Amygdala (tissue), 56 donors: Measurements from ENCODE around the gene UMODL1.

Source experiments
- DNase-seq, 56 donors: peaks; one replicate each; lab custom pipeline; 2025; lab: John Stamatoyannopoulos, UW

UMODL1 gene

GRCh38 chr21:42123219-42123908, 52.2 kb downstream of the UMODL1 start:
- no peak for DNase-seq

DNA sequence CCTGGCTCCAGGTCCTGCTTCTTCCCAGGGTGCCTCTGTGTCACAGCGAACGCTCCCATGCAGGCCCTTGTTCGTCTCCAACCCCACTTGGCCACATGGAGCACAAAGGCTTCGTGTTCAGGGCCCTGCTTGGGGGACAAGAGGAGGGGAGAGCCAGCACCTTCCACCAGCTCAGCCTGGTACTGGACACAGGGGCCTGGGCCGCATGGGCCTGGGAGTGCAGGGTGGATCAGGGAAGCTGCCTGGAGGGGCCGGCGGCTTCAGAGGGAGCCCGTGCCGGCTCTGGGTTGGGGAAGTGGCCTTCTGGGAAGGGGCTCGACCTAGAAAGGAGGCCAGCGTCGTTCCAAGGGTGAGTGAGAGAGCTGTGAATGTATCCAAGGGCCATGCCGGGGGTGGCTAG, 53.0 kb downstream of the UMODL1 start:
- DNase-seq = no peak

DNA sequence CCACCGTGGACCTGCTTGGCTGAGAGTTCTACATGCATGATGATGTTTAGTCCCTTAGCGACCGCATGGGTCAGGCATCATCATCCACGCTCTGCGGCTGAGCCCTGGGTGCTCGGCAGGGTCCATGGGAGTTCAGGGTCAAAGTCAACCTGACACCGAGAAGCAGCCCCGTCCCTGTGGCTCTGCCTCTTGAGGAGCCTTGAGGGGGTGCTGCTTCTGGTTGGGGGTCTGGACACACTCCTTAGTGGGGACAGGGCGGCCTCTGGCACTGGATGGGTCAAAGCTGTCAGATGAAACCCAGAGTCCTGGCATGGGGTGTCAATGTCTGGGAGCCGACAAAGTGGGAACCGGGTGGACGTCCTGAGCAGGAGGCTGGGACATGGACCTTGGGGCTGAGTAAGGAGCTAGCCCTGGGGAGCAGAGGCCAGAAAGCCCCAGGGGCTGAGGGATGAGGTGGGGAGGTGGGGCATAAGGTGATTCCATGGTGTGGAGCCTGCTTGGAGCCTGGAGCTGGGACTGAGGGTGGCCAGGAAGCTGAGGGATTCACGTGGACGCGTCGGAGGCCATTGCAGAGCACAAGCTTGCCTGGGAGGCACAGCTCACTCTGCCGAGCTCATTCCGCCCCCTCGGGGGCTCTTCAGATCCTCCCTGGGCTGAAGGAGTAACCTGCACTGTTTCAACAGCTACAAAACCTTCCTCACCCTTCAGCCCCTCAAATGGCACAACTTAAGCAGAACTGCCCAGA, 53.9 kb downstream of the UMODL1 start:
- DNase-seq = no peak

DNA sequence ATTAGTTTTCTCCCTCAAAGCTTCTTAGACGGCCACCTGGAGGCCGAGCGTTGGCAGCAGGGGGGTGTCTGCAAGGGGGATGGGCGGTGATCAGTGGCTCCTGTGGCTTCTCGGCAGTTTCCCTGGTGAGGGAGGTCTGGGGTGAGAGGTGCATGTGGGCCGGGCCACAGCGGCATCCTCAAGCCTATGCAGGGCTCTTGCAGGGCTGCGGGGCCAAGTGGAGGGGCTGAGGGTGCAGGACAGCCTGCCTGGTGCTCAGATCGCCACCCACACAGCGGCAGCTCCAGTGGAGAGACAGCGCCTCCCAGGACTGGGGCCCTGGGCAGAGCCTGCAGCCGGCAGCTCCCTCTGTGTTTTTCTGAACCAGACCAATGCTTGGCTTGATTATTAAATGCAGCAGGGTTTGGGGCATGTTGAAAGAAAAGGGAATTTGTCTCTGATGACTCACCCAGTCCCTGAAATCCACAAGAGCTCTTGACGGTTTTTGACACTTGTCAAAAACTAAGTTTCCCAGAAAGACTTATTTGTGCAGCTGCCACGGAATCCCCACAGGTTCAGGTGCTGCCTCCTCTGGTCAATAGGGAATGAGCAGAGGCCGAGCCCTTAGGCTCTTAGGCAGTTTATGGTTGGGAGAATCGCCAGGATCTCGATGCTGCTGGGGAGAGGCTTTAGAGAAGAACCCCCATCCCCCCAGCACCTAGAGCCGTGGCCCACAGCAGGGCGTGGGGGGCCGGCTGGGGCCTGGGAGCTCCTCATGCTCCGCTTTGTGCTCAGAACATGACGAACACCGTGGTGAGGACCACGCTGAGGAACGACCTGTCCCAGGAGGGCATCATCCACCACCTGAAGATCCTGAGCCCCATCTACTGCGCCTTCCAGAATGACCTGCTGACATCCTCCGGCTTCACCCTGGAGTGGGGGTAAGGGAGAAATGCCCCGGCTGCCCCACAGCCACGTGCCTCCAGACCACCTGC, 54.7 kb downstream of the UMODL1 start:
- no peak for DNase-seq

DNA sequence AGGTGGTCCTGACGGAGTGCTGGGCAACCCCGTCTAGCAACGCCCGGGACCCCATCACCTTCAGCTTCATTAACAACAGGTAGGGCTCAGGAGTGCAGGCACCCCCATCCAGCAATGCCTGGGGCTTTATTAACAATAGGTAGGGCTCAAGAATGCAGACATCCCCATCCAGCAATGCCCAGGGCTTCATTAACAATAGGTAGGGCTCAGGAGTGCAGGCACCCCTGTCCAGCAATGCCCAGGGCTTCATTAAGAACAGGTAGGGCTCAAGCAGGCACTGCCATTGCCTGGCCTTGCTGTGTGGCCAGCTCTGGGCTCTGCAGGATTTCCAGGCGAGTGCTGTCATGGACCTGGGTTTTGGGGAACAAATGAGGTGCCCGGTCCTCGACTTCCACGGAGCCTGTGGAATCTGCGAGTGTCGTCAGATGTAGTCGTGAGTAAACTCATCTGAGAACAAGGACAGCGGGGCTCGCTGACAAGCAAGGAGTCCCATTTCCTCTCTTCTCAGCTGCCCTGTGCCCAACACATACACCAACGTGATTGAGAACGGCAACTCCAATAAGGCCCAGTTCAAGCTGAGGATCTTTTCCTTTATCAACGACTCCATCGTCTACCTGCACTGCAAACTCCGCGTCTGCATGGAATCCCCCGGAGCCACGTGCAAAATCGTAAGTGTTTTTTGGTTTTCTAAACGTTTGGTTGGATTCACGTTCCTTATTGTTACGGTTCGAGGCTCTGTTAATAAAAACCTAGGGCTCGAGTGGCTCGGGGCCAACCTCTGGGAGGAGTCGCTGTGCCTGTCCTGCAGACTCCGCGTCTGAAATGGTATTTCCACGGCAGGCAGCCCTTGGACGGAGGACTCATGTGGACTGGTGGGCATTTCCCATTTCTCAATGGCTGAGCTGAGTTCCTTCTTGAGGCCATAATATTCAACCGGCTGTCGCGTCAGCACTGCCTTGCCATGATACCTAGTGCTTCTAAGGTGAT, 56.3 kb downstream of the UMODL1 start:
- no peak for DNase-seq

- no peak for DNase-seq
Measured at GRCh38 chr21:42129300-42130266, 58.5 kb downstream of the UMODL1 start.

DNA sequence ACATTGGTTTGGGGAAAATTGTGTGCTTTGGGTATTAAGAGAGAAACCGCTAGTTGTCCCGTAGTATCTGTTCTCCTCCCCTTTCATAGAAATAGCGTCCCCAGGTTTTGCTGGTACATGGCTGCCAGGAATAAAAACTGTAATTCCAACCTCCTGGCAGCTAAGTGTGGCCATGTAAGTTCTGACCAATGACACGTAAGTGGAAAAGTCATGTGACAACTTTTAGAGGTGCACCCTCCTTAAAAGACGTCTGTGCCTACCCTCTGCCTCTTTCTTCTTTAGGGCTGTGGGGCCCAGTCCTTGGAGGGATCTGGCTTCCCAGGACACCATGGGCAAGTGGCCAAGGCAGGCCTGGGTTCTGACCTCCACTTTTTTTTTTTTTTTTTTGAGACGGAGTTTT, 59.3 kb downstream of the UMODL1 start:
- no peak for DNase-seq

DNA sequence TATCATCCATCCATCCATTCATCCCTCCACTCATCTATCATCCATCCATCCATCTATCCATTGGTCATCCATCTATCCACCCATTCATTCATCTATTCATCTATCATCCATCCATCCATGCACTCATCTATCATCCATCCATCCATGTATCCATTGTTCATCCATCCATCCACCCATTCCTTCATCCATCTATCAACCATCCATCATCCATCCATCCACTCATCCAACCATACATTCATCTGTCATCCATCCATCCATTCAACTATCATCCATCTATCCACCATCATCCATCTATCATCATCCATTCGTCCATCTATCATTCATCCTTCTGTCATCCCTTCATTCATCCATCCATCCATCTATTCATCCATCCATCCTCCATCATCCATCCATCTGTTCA, 61.1 kb downstream of the UMODL1 start:
- DNase-seq = no peak

DNA sequence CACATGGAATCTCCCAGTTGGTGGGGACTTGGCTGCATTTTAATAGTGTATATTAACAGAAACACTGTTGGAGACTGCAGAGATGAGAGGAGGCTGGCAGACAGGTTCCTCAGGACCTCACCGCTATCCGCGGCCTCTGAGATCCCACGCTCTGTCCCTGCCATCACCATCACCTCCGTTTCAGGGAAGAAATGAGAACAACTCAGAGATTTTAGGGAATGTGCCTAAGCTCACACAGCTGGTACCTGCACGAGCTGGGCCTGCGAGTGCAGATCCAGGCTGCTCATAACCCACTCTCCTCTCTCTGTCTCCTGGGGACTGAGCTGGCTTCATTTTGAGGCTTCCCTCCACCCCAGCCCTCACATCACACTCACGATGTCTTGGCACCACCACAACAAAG, 62.0 kb downstream of the UMODL1 start:
- DNase-seq = no peak

DNA sequence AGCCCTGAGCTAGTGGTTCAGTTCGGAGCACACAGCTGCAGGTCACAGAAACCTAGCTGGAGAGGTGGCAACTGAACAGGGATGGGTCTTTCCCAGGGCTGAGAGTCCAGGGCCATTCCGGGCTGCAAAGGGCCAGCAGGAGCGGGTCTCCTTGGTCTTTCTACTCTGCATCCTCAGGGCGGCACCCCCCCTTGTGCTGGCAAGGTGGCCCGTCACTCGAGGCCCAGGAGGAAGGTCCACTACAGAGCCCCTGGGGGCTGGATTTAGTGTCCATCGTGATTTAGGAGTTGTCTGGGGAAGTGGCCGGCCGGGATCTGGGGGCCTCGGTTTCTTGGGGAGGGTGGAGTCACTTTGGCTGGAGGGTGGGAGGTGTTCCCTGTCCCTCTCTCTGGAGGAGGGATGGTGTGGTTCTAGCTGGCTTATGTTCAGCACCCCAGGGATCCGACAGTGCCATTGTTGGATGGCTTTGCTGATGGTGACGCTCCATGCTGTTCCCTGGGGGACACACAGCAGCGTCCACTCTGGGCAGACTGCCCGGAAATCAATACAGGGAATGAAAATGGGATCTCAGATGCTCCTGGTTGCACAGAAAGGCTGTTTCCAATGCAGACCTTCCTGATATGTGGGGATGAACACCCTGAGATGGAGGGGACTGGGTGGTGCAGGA, 64.4 kb downstream of the UMODL1 start:
- no peak for DNase-seq

- no peak for DNase-seq
Measured at GRCh38 chr21:42137191-42137904, 66.2 kb downstream of the UMODL1 start.

DNA sequence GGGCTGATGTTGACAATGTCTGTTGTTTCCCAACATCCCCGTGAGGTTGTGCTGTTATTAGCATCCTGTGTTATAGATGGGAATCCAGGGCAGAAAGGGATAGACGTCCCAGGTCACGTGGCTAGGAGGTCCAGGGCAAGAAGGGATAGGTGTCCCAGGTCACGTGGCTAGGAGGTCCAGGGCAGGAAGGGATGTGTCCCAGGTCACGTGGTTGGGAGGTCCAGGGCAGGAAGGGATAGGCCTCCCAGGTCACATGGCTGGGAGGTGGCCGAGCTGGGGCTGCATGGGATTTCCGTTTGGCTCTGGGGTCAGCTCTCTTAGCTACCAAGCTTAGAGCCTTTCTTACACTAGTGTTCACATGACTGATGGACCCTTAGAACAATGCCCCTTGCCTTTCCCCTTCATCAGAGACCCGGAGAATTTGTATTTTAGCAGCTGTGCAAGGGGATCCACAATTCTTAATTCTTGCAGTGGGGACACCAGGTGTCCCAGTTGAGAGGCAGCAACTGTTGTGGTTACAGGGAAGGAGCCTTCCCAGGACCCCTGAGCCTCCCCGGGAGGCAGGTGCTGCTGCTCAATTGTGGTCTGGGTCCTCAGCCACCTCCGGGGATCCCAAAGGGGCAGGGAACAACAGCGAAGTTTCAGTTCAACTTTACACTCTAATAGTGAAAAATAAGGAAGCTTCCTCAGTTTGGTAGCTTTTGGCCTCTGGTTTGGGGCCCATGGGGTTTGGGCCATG, 69.2 kb downstream of the UMODL1 start:
- no peak for DNase-seq

- no peak for DNase-seq
Measured at GRCh38 chr21:42141643-42142042, 70.5 kb downstream of the UMODL1 start.

- no peak for DNase-seq
Measured at GRCh38 chr21:42142141-42142540, 71.0 kb downstream of the UMODL1 start.

DNA sequence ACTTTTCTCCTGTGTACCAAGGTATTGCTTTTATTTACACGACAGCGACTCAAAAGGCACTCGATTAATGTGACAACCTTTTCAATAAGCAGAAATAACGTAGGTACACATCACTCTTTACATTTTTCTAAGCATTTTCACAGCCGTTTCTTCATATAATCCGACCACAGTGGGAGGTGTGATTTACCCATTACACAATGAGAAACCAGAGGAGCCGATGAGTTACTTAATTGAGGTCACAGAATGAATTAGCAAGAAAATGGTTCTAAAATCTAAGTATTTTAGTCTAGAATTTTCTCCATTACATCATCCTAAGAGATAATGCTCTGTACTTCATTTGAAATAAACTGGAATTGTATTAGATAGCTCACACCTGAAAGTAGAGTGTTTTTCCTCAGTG, 71.5 kb downstream of the UMODL1 start:
- no peak for DNase-seq

DNA sequence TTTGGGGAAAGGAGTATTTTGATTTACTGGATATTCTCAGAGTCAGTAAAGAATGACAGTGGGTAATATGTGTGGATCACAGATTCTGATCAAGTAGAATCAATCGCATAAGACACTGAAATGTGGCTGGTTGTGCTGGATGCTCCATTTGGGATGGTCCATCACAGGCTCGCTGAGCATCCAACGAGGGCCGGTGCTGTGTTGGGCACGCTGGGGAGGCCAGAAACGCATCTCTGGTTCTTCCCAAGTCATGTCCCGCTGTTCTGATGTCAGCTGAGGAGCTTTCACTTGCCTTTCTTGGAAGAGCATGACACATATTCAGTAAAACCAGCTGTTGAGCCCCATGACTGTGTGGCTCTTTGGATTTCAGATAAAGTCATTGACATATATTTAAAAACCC, 72.0 kb downstream of the UMODL1 start:
- DNase-seq = no peak

DNA sequence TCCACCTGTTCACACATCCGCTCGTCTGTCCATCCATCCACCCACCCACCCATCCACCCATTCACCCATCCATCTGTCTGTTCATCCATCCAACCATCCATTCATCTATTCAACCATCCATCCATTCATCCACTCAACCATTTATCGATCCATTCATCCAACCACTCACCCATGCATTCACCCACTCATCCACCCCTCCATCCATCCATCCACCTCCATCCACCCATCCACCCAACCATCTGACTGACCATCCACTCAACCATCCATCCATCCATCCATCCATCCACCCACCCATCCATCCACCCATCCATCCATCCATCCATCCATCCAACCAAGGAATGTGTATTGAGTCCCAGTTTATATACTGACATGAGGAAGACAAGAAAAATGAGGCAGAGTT, 73.1 kb downstream of the UMODL1 start:
- DNase-seq = no peak
